Measurements from ENCODE around the gene UFL1. TPM values are rescaled to one million over a fixed set of nuclear protein-coding genes. Genes with fewer than 3 reads are reported as not detected.

Gene UFL1
- polyA plus RNA-seq, 1 of the 3 experiments (the other 2 are of a cell fraction), result 3.1 TPM

DNA sequence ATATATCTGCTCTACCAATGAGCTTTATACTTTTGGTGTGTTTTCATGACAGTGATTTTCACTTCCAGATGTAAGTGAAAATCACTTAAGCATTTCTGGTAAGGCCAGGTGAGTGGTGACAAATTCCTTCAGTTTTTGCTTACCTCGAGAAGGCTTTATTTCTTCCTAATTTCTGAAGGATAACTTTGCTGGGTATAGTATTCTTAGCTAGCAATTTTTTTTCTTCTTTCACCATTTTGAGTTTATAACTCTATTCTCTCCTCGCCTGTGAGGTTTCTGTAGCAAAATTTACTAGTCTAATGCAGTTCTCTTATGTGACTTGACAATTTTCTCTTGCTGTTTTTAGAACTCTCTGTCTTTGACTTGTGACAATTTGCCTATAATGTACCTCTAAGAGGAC is 48.4 kb downstream of the UFL1 start:
- no peak for DNase-seq
- Histone ChIP-seq H4K20me1 (ENCODE audit: insufficient read depth) (no peaks in the 10 kb centered on the region), H3K4me2 (no peak overlapping the region), H3K27me3 (ENCODE audit: insufficient read depth) (no peaks in the 10 kb centered on the region), H2AFZ (ENCODE audit: low read depth) (no peak overlapping the region), H3K27ac (ENCODE audit: low read depth in 2 of 2, low read length in 1 of 2) (no peak overlapping the region), H3K4me1 (ENCODE audit: control insufficient read depth in 1 of 2, insufficient read depth in 2 of 2, low read depth in 1 of 2, low read length in 1 of 2) (no peaks in the 10 kb centered on the region), H3F3A (replicated peaks; ENCODE audit: insufficient read depth) (no peaks in the 10 kb centered on the region), H3K9me3 (peaks cover 6% of the 10 kb centered on the region; the same call in 1 of the 2 replicates), H3K9me2 (no peaks in the 10 kb centered on the region), H3K36me3 (replicated peaks in 1 of 2; ENCODE audit: control insufficient read depth in 1 of 2, insufficient read depth in 2 of 2, low read length in 1 of 2) (no peaks in the 10 kb centered on the region), H3K4me3 (ENCODE audit: low read depth in 2 of 2, low read length in 1 of 2) (no peak overlapping the region), H3K79me2 (ENCODE audit: insufficient read depth) (no peaks in the 10 kb centered on the region), H3K9ac (no peak overlapping the region)
- POLR2A ChIA-PET, result no interaction called here
- 7% methylated on average over 2 of the region's 2 CpGs for WGBS (ENCODE audit: low lambda C conversion rate)
- no peak for TF ChIP-seq CHD2 (IDR thresholded peaks at IDR 0.05; ENCODE audit: low read length, partially characterized antibody)
- no peak for TF ChIP-seq MXI1 (IDR thresholded peaks at IDR 0.05; ENCODE audit: low read depth, low read length)
- TF ChIP-seq, protein P1, sequence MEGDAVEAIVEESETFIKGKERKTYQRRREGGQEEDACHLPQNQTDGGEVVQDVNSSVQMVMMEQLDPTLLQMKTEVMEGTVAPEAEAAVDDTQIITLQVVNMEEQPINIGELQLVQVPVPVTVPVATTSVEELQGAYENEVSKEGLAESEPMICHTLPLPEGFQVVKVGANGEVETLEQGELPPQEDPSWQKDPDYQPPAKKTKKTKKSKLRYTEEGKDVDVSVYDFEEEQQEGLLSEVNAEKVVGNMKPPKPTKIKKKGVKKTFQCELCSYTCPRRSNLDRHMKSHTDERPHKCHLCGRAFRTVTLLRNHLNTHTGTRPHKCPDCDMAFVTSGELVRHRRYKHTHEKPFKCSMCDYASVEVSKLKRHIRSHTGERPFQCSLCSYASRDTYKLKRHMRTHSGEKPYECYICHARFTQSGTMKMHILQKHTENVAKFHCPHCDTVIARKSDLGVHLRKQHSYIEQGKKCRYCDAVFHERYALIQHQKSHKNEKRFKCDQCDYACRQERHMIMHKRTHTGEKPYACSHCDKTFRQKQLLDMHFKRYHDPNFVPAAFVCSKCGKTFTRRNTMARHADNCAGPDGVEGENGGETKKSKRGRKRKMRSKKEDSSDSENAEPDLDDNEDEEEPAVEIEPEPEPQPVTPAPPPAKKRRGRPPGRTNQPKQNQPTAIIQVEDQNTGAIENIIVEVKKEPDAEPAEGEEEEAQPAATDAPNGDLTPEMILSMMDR (IDR thresholded peaks at IDR 0.05), result no peak
- TF ChIP-seq JUND (IDR thresholded peaks at IDR 0.05), result no peak
- TF ChIP-seq, protein P2, sequence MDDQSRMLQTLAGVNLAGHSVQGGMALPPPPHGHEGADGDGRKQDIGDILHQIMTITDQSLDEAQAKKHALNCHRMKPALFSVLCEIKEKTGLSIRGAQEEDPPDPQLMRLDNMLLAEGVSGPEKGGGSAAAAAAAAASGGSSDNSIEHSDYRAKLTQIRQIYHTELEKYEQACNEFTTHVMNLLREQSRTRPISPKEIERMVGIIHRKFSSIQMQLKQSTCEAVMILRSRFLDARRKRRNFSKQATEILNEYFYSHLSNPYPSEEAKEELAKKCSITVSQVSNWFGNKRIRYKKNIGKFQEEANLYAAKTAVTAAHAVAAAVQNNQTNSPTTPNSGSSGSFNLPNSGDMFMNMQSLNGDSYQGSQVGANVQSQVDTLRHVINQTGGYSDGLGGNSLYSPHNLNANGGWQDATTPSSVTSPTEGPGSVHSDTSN (IDR thresholded peaks at IDR 0.05), result no peak
- CTCF ChIA-PET, result interaction anchor here (0.6 to 1.4 kb wide), 2 partner anchors 15 to 1207 kb away, joined by 3 read pairs; no protein-coding TSS in a partner anchor

DNA sequence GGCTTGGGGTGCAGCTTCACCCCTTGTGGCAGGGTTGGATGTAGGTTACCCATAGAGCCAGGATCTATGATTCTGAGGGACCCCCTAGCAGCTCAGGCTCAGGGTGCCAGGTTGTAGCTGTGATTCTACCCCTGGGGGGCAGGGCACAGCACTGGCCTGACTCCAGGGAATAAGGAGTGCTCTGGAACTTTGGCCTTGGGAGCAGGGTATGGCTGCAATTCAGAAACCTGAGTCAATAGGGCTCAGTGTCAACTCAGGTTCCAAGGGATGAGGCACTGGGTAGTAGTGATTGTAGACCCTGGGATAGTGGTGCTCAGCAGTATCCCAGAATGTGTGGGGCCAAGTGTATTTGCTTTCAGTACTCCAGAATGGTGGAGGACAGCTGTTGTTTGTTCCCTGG is 49.9 kb downstream of the UFL1 start:
- CTCF ChIA-PET, result no interaction called here
- TF ChIP-seq NFIC (IDR thresholded peaks at IDR 0.05; ENCODE audit: borderline replicate concordance), result no peak
- no peak for TF ChIP-seq USF2 (IDR thresholded peaks at IDR 0.05; ENCODE audit: borderline replicate concordance, low read depth, low read length)
- TF ChIP-seq TEAD4 (IDR thresholded peaks at IDR 0.05; ENCODE audit: borderline replicate concordance, insufficient read depth), result no peak
- no peak for TF ChIP-seq YY1 (IDR thresholded peaks at IDR 0.05; ENCODE audit: low read depth)
- no peak for TF ChIP-seq FOSL2 (IDR thresholded peaks at IDR 0.05; ENCODE audit: borderline replicate concordance, low read depth)
- TF ChIP-seq SIN3A (IDR thresholded peaks at IDR 0.05; ENCODE audit: borderline replicate concordance, low read depth, low read length), result no peak
- no peak for TF ChIP-seq RXRA (IDR thresholded peaks at IDR 0.05; ENCODE audit: borderline replicate concordance, low read depth)
- no peak for TF ChIP-seq RAD21 (IDR thresholded peaks at IDR 0.05; ENCODE audit: low read length)
- TF ChIP-seq, protein P1 (IDR thresholded peaks at IDR 0.05), result no peak
- no peak for TF ChIP-seq REST (IDR thresholded peaks at IDR 0.05; ENCODE audit: low read depth, low read length)
- TF ChIP-seq MAX (IDR thresholded peaks at IDR 0.05; ENCODE audit: low read depth), result no peak
- TF ChIP-seq IRF3 (IDR thresholded peaks at IDR 0.05; ENCODE audit: low read depth, low read length), result no peak

More for the DNA sequence above, 49.9 kb downstream of the UFL1 start:
- Histone ChIP-seq H3K27me3 (ENCODE audit: insufficient read depth) (no peaks in the 10 kb centered on the region), H3K9me3 (peaks cover 6% of the 10 kb centered on the region; the same call in 1 of the 2 replicates), H3K4me3 (ENCODE audit: low read depth in 2 of 2, low read length in 1 of 2) (no peak overlapping the region; a peak in 1 of 4 replicates), H4K20me1 (ENCODE audit: insufficient read depth) (no peaks in the 10 kb centered on the region), H3K9ac (no peak overlapping the region), H3K79me2 (ENCODE audit: insufficient read depth) (no peaks in the 10 kb centered on the region), H3K9me2 (no peaks in the 10 kb centered on the region), H3K27ac (ENCODE audit: low read depth in 2 of 2, low read length in 1 of 2) (no peak overlapping the region), H2AFZ (ENCODE audit: low read depth) (no peak overlapping the region), H3K4me1 (ENCODE audit: control insufficient read depth in 1 of 2, insufficient read depth in 2 of 2, low read depth in 1 of 2, low read length in 1 of 2) (no peaks in the 10 kb centered on the region), H3K36me3 (replicated peaks in 1 of 2; ENCODE audit: control insufficient read depth in 1 of 2, insufficient read depth in 2 of 2, low read length in 1 of 2) (no peaks in the 10 kb centered on the region), H3F3A (replicated peaks; ENCODE audit: insufficient read depth) (no peaks in the 10 kb centered on the region), H3K4me2 (no peak overlapping the region)
- no peak for DNase-seq
- POLR2A ChIA-PET, result no interaction called here

Data from SK-N-SH (cell line).